ENCODE results near the gene MYO5C. TPM values are rescaled to one million over a fixed set of nuclear protein-coding genes. Genes with fewer than 3 reads are reported as not detected.

Gene MYO5C
- total and polyA plus RNA-seq, 2 of the 13 experiments (the other 11 are each of a cell fraction or from before 2014, with no cell fraction given), result 15.7 to 23.7 TPM

- Histone ChIP-seq H3K4me1 (ENCODE audit: insufficient read depth, low read length) (no peaks in the 10 kb centered on the region), H4K20me1 (ENCODE audit: insufficient read depth, low read length) (no peaks in the 10 kb centered on the region), H3K4me2 (ENCODE audit: low read depth, low read length) (no peak overlapping the region), H3K79me2 (ENCODE audit: insufficient read depth, low read length) (no peaks in the 10 kb centered on the region), H3K27ac (ENCODE audit: extremely low read length, insufficient read depth, low read length) (no peak overlapping the region), H3K9me3 (ENCODE audit: low read length) (no peaks in the 10 kb centered on the region), H3K4me3 (replicated peaks in 1 of 3; ENCODE audit: insufficient read depth in 1 of 3, low read depth in 2 of 3, low read length in 3 of 3) (no peak overlapping the region), H3K9ac (ENCODE audit: insufficient read depth, low read depth, low read length) (no peak overlapping the region), H2AFZ (ENCODE audit: low read length) (no peak overlapping the region), H3K27me3 (ENCODE audit: control insufficient read depth in 1 of 2, insufficient read depth in 2 of 2, low read length in 2 of 2) (no peaks in the 10 kb centered on the region), H3K36me3 (replicated peaks in 1 of 2; ENCODE audit: control insufficient read depth in 1 of 2, insufficient read depth in 2 of 2, low read length in 2 of 2) (peaks cover 18 to 72% of the 10 kb centered on the region in 2 experiments)
- ChIA-PET CTCF (ENCODE audit: low intra/inter-chr PET ratio, low total read pairs) (no interaction called here), POLR2A (no interaction called here)
- DNase-seq (ENCODE audit: low spot score), result no peak
- FAIRE-seq, result no peak
- in situ Hi-C loops (cut with HindIII; ENCODE audit: extremely low pct_ligation_motif_present, low pct_unique_long_range_greater_than_20kb), result no loop called here
- intact Hi-C loops (cut with micrococcal nuclease; ENCODE audit: unreplicated experiment), result no loop called here
- no peak for ATAC-seq
- TF ChIP-seq ZNF768 (CRISPR knock-in tag; IDR thresholded peaks at IDR 0.05) (no peak), ZNF740 (CRISPR knock-in tag; IDR thresholded peaks at IDR 0.05) (no peak), ZNF569 (CRISPR knock-in tag; IDR thresholded peaks at IDR 0.05; ENCODE audit: borderline replicate concordance) (no peak), ZMYM3 (CRISPR knock-in tag; IDR thresholded peaks at IDR 0.05) (no peak), SP5 (CRISPR knock-in tag; IDR thresholded peaks at IDR 0.05; ENCODE audit: borderline replicate concordance, low read depth) (no peak), ZBTB42 (CRISPR knock-in tag; IDR thresholded peaks at IDR 0.05) (no peak), ZNF703 (CRISPR knock-in tag; IDR thresholded peaks at IDR 0.05; ENCODE audit: borderline replicate concordance) (no peak), ZBTB38 (CRISPR knock-in tag; IDR thresholded peaks at IDR 0.05) (no peak), SETDB1 (CRISPR knock-in tag; IDR thresholded peaks at IDR 0.05; ENCODE audit: borderline replicate concordance) (no peak), ZNF337 (CRISPR knock-in tag; IDR thresholded peaks at IDR 0.05; ENCODE audit: borderline replicate concordance, low read depth) (no peak), XRCC5 (optimal IDR thresholded peaks at IDR 0.05; ENCODE audit: low read length) (no peak)
- 100% methylated on average over 4 of the region's 7 CpGs for WGBS (ENCODE audit: low lambda C conversion rate)
- no TSS peak for BruUV-seq (replicated peaks)
Measured at GRCh38 chr15:52243286-52243685, 52.3 kb downstream of the MYO5C start.
